ENCODE measurements around the gene USP34.

DNA sequence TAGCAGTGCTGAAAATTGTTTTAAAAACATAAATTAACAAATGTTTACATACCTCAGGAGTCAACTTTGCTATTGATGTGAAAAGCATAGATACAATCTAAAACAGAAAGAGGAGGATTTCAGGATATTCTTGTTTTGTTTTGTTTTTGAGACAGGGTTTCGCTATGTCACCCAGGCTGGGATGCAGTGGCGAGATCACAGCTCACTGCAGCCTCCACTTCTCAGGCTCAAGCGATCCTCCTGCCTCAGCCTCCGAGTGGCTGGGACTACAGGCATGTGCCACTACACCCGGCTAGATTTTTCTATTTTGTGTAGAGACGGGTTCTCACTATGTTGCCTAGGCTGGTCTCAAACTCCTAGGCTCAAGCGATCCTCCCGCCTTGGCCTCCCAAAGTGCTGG lies 248.3 kb downstream of the USP34 start:
- TF ChIP-seq POLR2A (IDR thresholded peaks at IDR 0.05; ENCODE audit: low read depth, low read length) (no peak), SMC3 (IDR thresholded peaks at IDR 0.05; ENCODE audit: low read depth, low read length) (no peak), RAD21 (IDR thresholded peaks at IDR 0.05; ENCODE audit: low read length) (no peak), CEBPB (IDR thresholded peaks at IDR 0.05; ENCODE audit: low read depth, low read length) (no peak), CHD1 (IDR thresholded peaks at IDR 0.05; ENCODE audit: low read depth, low read length) (no peak), MAFK (IDR thresholded peaks at IDR 0.05; ENCODE audit: low read depth, low read length) (no peak), RCOR1 (IDR thresholded peaks at IDR 0.05; ENCODE audit: insufficient replicate concordance, low read length) (no peak), MAZ (IDR thresholded peaks at IDR 0.05; ENCODE audit: borderline replicate concordance, low read depth, low read length) (no peak), BHLHE40 (IDR thresholded peaks at IDR 0.05; ENCODE audit: low read depth, low read length) (no peak)
- TF ChIP-seq, protein P1, sequence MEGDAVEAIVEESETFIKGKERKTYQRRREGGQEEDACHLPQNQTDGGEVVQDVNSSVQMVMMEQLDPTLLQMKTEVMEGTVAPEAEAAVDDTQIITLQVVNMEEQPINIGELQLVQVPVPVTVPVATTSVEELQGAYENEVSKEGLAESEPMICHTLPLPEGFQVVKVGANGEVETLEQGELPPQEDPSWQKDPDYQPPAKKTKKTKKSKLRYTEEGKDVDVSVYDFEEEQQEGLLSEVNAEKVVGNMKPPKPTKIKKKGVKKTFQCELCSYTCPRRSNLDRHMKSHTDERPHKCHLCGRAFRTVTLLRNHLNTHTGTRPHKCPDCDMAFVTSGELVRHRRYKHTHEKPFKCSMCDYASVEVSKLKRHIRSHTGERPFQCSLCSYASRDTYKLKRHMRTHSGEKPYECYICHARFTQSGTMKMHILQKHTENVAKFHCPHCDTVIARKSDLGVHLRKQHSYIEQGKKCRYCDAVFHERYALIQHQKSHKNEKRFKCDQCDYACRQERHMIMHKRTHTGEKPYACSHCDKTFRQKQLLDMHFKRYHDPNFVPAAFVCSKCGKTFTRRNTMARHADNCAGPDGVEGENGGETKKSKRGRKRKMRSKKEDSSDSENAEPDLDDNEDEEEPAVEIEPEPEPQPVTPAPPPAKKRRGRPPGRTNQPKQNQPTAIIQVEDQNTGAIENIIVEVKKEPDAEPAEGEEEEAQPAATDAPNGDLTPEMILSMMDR (conservative IDR thresholded peaks at IDR 0.05; ENCODE audit: low read depth, low read length): no peak
- TF ChIP-seq, protein P2, sequence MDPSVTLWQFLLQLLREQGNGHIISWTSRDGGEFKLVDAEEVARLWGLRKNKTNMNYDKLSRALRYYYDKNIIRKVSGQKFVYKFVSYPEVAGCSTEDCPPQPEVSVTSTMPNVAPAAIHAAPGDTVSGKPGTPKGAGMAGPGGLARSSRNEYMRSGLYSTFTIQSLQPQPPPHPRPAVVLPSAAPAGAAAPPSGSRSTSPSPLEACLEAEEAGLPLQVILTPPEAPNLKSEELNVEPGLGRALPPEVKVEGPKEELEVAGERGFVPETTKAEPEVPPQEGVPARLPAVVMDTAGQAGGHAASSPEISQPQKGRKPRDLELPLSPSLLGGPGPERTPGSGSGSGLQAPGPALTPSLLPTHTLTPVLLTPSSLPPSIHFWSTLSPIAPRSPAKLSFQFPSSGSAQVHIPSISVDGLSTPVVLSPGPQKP (IDR thresholded peaks at IDR 0.05; ENCODE audit: borderline replicate concordance, low read depth, low read length): no peak
- TF ChIP-seq, protein P3, sequence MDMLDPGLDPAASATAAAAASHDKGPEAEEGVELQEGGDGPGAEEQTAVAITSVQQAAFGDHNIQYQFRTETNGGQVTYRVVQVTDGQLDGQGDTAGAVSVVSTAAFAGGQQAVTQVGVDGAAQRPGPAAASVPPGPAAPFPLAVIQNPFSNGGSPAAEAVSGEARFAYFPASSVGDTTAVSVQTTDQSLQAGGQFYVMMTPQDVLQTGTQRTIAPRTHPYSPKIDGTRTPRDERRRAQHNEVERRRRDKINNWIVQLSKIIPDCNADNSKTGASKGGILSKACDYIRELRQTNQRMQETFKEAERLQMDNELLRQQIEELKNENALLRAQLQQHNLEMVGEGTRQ (IDR thresholded peaks at IDR 0.05; ENCODE audit: low read depth, low read length): no peak

Measured in IMR-90 (cell line).